GM12878 (cell line): ENCODE data around the gene TMEM41A. TPM values are rescaled to one million over a fixed set of nuclear protein-coding genes. Genes with fewer than 3 reads are reported as not detected.

ENCODE experiments used
- ATAC-seq: fragments of 200-7000 bp; cut with Tn5 transposase; 3 replicates; pipeline ENCODE4 v1.9.1; 2020; ENCODE audit warnings: mild to moderate bottlenecking, moderate library complexity
- BruUV-seq: library from RNA; stranded (reverse); fragments of 400-500 nt; replicated peaks from 2 replicates; lab custom pipeline; 2021; lab: Mats Ljungman, UMichigan
- CTCF ChIA-PET: fragments of 300-600 bp; sonication (Branson Sonifier 250); formaldehyde crosslinking; extraction: SDS; loops from one replicate; lab custom pipeline; 2021; ENCODE audit warnings: inconsistent platforms; lab: Yijun Ruan, JAX
- POLR2A ChIA-PET: fragments of 350-600 bp; formaldehyde crosslinking; extraction: SDS; loops from one replicate; lab custom pipeline; 2021; ENCODE audit warnings: inconsistent platforms; lab: Charles Lee
- RAD21 ChIA-PET: fragments of 300-600 bp; sonication (Branson Sonifier 250); formaldehyde crosslinking; loops from one replicate; lab custom pipeline; 2023; ENCODE audit warnings: antibody characterized with exemption; ENCODE audit not compliant: unreplicated experiment; lab: Charles Lee
- SMC1A ChIA-PET: fragments of 300-600 bp; sonication (Branson Sonifier 250); formaldehyde crosslinking; loops from one replicate; lab custom pipeline; 2023; ENCODE audit not compliant: unreplicated experiment, uncharacterized antibody; lab: Charles Lee
- DNase-seq: peaks from one replicate; pipeline ENCODE4 v3.0.0-alpha.2; 2011; ENCODE audit warnings: low read depth, low spot score
- FAIRE-seq: peaks from 3 replicates; lab custom pipeline; 2011; peaks lifted over from hg19 to GRCh38; lab: Jason Lieb, UNC
- H2AFZ ChIP-seq: 2 replicates; pipeline ENCODE4 v1.6.0; 2011; ENCODE audit warnings: low read depth, low read length, control low read depth; ENCODE audit not compliant: control insufficient read depth
- H3K27ac ChIP-seq: 2 replicates; pipeline ENCODE4 v1.5.1; 2011; ENCODE audit warnings: control low read depth; ENCODE audit not compliant: control insufficient read depth, insufficient read depth
- H3K27me3 ChIP-seq, 2 experiments: replicated peaks in 1 of 2; 2 replicates each; pipeline versions ENCODE4 v1.6.0 to v1.6.1; 2011; ENCODE audit warnings: low read length in 1 of 2; ENCODE audit not compliant: control insufficient read depth in 2 of 2, insufficient read depth in 2 of 2
- H3K36me3 ChIP-seq, 2 experiments: 2 replicates each; pipeline ENCODE4 v1.5.1; 2011; ENCODE audit warnings: low read length in 1 of 2; ENCODE audit not compliant: control insufficient read depth in 2 of 2, insufficient read depth in 2 of 2
- H3K4me1 ChIP-seq: 2 replicates; pipeline ENCODE4 v1.6.1; 2011; ENCODE audit warnings: mild to moderate bottlenecking, low read length, moderate library complexity, mixed read lengths; ENCODE audit not compliant: control insufficient read depth, insufficient read depth
- H3K4me2 ChIP-seq: 2 replicates; pipeline ENCODE4 v1.6.0; 2011; ENCODE audit warnings: control low read depth; ENCODE audit not compliant: control insufficient read depth, insufficient read depth
- H3K4me3 ChIP-seq: fragments of 200-600 bp; sonication (generic); 2 replicates; pipeline ENCODE4 v1.5.1; 2016
- H3K79me2 ChIP-seq: 2 replicates; pipeline ENCODE4 v1.6.0; 2011; ENCODE audit warnings: low read length; ENCODE audit not compliant: control insufficient read depth, insufficient read depth
- H3K9ac ChIP-seq: 2 replicates; pipeline ENCODE4 v1.8.0; 2011; ENCODE audit warnings: low read length, control low read depth, mixed read lengths; ENCODE audit not compliant: control insufficient read depth, insufficient read depth
- H3K9me3 ChIP-seq: replicated peaks from 3 replicates; pipeline ENCODE4 v1.5.1; 2011; ENCODE audit warnings: mild to moderate bottlenecking, low read length; ENCODE audit not compliant: control insufficient read depth, insufficient read depth
- H4K20me1 ChIP-seq: 2 replicates; pipeline ENCODE4 v1.6.0; 2011; ENCODE audit not compliant: control insufficient read depth, insufficient read depth
- ASH2L ChIP-seq: fragments of 300-600, 200-600 bp; sonication (generic); IDR thresholded peaks from 2 replicates; pipeline ENCODE4 v1.6.1; 2017; ENCODE audit warnings: low read depth, mild to moderate bottlenecking, borderline replicate concordance
- BMI1 ChIP-seq: fragments of 450-650 bp; IDR thresholded peaks from 2 replicates; pipeline ENCODE4 v1.6.1; 2016; ENCODE audit warnings: mild to moderate bottlenecking, moderate library complexity, borderline replicate concordance
- CHD2 ChIP-seq: IDR thresholded peaks from 2 replicates; pipeline ENCODE4 v1.6.1; 2011; ENCODE audit warnings: low read depth, low read length, improper control_type of control experiment, borderline replicate concordance
- EED ChIP-seq: sonication (generic); IDR thresholded peaks from 2 replicates; pipeline ENCODE4 v1.6.1; 2016; ENCODE audit warnings: antibody characterized with exemption, low read depth
- EP300 ChIP-seq, 2 experiments: fragments of 150-350 bp in 1 of 2; IDR thresholded peaks; 2 replicates each; pipeline ENCODE4 v1.6.1; 2011 to 2012; ENCODE audit warnings: low read depth in 2 of 2, low read length in 2 of 2, borderline replicate concordance in 1 of 2, improper control_type of control experiment in 1 of 2, inconsistent platforms in 1 of 2; ENCODE audit not compliant: control insufficient read depth in 1 of 2
- ETV6 ChIP-seq, 2 experiments: fragments of 450-650 bp in 1 of 2; IDR thresholded peaks in 1 of 2; conservative IDR thresholded peaks in 1 of 2; 2 replicates each; pipeline ENCODE4 v1.6.1; 2014; ENCODE audit warnings: antibody characterized with exemption in 1 of 2, borderline replicate concordance in 1 of 2, low read depth in 1 of 2, mild to moderate bottlenecking in 1 of 2, moderate library complexity in 1 of 2
- FOXM1 ChIP-seq: IDR thresholded peaks from 2 replicates; pipeline ENCODE4 v1.6.1; 2012; ENCODE audit warnings: low read depth, mild to moderate bottlenecking, inconsistent platforms, low read length, moderate library complexity
- HSF1 ChIP-seq: fragments of 150-350 bp; IDR thresholded peaks from 2 replicates; pipeline ENCODE4 v1.6.1; 2014; ENCODE audit warnings: mild to moderate bottlenecking, low read depth, low read length
- SMAD5 ChIP-seq: IDR thresholded peaks from 2 replicates; pipeline ENCODE4 v1.6.1; 2016; ENCODE audit warnings: antibody characterized with exemption, low read depth
- ZBTB4 ChIP-seq: fragments of 450-650 bp; formaldehyde crosslinking; IDR thresholded peaks from 2 replicates; pipeline ENCODE4 v1.4.0; 2022; ENCODE audit warnings: mild to moderate bottlenecking, moderate library complexity
- ZNF592 ChIP-seq: fragments of 450-650 bp; IDR thresholded peaks from 2 replicates; pipeline ENCODE4 v1.6.1; 2017; ENCODE audit warnings: mild to moderate bottlenecking, moderate library complexity
- WGBS: methylation state at CpG from one replicate; pipeline ENCODE4 v1.1.6; 2016; ENCODE audit warnings: low lambda C conversion rate; ENCODE audit not compliant: insufficient replicate concordance, insufficient coverage; ENCODE audit errors: missing lambda C conversion rate; 5-methylcytosine and 5-hydroxymethylcytosine counted together
- in situ Hi-C: fragments of 300-500 bp; cut with MboI; formaldehyde crosslinking; loops from 9 replicates; pipeline ENCODE4 v1.14.3; 2018; ENCODE audit warnings: mixed read lengths
- intact Hi-C: fragments of 100-400 bp; cut with micrococcal nuclease; formaldehyde crosslinking; loops from one replicate; pipeline ENCODE4 v1.14.2; 2022; ENCODE audit not compliant: unreplicated experiment
- polyA plus RNA-seq, 11 experiments: library from polyadenylated mRNA; depleted of rRNA in 4 of 11; unstranded in 6 of 11; stranded (reverse) in 5 of 11; fragments of >200 nt; fragmentation: Nextera tagmentation in 4 of 11; fragmentation: Illumina TruSeq in 1 of 11; extraction: Ambion mirVana in 4 of 11; extraction: Trizol in 1 of 11; gene quantifications; 1 replicate in 1 of 11; 2 replicates in 10 of 11; pipeline versions ENCODE4 v1.2.1 to v1.2.3, GENCODE V29; 2011 to 2016; ENCODE audit warnings: inconsistent platforms in 2 of 11, missing spikeins in 2 of 11, low read depth in 1 of 11
- total RNA-seq, 4 experiments: library from RNA; depleted of rRNA in 3 of 4; stranded (reverse); fragments of >200 nt in 3 of 4; fragmentation: Illumina TruSeq in 1 of 4; extraction: Trizol in 1 of 4; gene quantifications; 2 replicates each; pipeline versions ENCODE4 v1.2.1 to v1.2.3, GENCODE V29; 2013 to 2021

Gene TMEM41A
- total and polyA plus RNA-seq, 10 of the 15 experiments (the other 5 are each of a cell fraction or from before 2014, with no cell fraction given) = 13.9 to 33.2 (median 21.8) TPM

- TF ChIP-seq EP300 (IDR thresholded peaks at IDR 0.05; ENCODE audit: borderline replicate concordance in 1 of 2, control insufficient read depth in 1 of 2, low read depth in 2 of 2, low read length in 2 of 2) = no peak
These were observed 9.6 kb upstream of the TMEM41A start (continued) for GRCh38 chr3:185508335-185508991.

GRCh38 chr3:185507883-185508282 lies 9.0 kb upstream of the TMEM41A start:
- FAIRE-seq (no peak), DNase-seq (no peak), ATAC-seq (no peak)
- H2AFZ ChIP-seq = no peak overlapping the region
- no peaks in the 10 kb centered on the region for H3K9me3 ChIP-seq
- no peaks in the 10 kb centered on the region for H4K20me1 ChIP-seq
- H3K4me1 ChIP-seq = peaks cover 8% of the 10 kb centered on the region
- H3K27me3 ChIP-seq = no peaks in the 10 kb centered on the region
- H3K4me3 ChIP-seq = no peak overlapping the region
- POLR2A ChIA-PET = no interaction called here
- WGBS = 58% methylated on average over 6 of the region's 6 CpGs
- no peak overlapping the region for H3K9ac ChIP-seq
- no TSS peak for BruUV-seq
- no peak for TF ChIP-seq CHD2
- no peak for TF ChIP-seq HSF1
- TF ChIP-seq ETV6 (conservative IDR thresholded peaks at IDR 0.05 in 1 of 2, IDR thresholded peaks at IDR 0.05 in 1 of 2; ENCODE audit: borderline replicate concordance in 1 of 2, low read depth in 1 of 2) = no peak
- TF ChIP-seq BMI1 = no peak
- no peak for TF ChIP-seq EED
- no peak for TF ChIP-seq SMAD5
- no peak for TF ChIP-seq ZNF592
- no peak for TF ChIP-seq FOXM1
- no peak for TF ChIP-seq ASH2L
- no peak for TF ChIP-seq ZBTB4 (CRISPR knock-in tag)
- no peaks in the 10 kb centered on the region for H3K79me2 ChIP-seq
- CTCF ChIA-PET = no interaction called here
- in situ Hi-C loops (no loop called here), intact Hi-C loops (no loop called here)
- H3K27ac ChIP-seq = no peak overlapping the region
- SMC1A ChIA-PET = no interaction called here
- no peak overlapping the region for H3K4me2 ChIP-seq
- RAD21 ChIA-PET = no interaction called here
- H3K36me3 ChIP-seq = peaks cover 0 to 3% of the 10 kb centered on the region in 2 experiments; a peak in 2 of 4 replicates
